GM19324 (cell line): ENCODE data around the gene CACNA1I.

Experiments used
- ATAC-seq: cut with Tn5 transposase; IDR thresholded peaks from one replicate; pipeline ENCODE4 v1.9.1; 2021; ENCODE audit warnings: mild to moderate bottlenecking, moderate library complexity; ENCODE audit not compliant: unreplicated experiment, low FRiP score

CACNA1I gene

GRCh38 chr22:39646398-39647063, 76.0 kb downstream of the CACNA1I start:
- no peak for ATAC-seq

DNA sequence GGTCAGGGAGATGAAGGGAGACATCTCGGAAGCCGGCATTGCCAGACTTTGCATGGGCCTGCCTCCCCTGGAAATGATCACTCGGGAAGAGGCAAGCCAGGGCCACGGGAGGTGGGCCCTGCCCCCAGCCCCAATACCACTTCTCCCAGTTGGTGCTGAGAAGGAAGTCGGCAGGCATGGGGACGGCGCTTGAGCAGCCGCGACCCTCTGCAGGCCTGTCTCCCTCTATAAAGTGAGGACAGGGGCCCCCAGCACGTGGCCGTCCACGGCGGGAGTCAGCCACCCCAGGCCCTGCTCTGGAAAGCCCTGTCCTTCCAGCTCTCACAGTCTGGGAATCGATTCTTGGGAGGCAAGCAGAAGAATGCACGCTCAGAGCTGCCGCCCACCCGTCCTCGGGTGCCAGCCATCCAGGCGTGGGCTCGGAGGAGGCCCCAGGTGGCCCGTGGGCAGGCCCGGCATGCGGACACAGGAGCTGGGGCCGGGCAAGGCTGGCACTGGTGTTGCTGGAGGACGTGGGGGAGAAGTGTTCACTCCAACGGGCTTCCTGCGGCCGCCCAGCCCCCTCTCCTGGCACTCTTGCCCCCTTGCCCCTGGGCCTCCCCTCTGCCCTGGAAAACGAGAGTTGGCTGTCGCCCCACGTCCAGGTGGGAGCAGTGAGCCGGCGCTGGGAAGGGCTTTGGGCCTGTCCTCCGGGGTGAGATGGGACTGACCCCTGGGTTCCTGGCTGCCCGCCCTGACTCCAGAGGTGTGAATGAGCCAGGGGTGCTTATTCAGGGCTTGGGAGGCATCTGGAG, 77.5 kb downstream of the CACNA1I start:
- no peak for ATAC-seq

DNA sequence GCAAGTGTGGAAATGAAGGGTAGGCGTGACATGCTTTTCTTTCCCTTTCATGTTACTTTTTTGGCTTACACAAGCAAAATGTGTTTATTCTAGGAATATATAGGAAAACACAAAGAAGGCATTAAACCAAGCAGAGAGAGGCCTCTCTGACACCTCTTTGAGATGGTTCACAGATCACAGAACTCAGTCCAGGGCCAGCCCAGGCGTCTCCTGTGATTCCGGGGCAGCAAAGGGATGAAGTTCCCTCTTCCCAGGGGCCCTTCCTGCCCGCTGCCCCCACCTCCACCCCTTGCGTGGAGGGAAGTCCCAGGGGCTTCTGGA, 78.0 kb downstream of the CACNA1I start:
- no peak for ATAC-seq

DNA sequence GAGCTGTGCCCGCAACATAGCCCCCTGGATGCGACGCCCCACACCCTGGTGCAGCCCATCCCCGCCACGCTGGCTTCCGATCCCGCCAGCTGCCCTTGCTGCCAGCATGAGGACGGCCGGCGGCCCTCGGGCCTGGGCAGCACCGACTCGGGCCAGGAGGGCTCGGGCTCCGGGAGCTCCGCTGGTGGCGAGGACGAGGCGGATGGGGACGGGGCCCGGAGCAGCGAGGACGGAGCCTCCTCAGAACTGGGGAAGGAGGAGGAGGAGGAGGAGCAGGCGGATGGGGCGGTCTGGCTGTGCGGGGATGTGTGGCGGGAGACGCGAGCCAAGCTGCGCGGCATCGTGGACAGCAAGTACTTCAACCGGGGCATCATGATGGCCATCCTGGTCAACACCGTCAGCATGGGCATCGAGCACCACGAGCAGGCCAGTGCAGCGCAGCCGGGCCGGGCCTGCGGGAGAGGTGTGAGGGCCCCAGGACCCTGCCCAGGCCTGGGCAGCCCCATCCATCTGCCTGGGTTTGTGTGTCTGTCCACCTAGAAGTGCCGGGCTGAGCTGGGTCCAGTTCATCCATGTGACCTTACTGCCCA, 79.0 kb downstream of the CACNA1I start:
- no peak for ATAC-seq

DNA sequence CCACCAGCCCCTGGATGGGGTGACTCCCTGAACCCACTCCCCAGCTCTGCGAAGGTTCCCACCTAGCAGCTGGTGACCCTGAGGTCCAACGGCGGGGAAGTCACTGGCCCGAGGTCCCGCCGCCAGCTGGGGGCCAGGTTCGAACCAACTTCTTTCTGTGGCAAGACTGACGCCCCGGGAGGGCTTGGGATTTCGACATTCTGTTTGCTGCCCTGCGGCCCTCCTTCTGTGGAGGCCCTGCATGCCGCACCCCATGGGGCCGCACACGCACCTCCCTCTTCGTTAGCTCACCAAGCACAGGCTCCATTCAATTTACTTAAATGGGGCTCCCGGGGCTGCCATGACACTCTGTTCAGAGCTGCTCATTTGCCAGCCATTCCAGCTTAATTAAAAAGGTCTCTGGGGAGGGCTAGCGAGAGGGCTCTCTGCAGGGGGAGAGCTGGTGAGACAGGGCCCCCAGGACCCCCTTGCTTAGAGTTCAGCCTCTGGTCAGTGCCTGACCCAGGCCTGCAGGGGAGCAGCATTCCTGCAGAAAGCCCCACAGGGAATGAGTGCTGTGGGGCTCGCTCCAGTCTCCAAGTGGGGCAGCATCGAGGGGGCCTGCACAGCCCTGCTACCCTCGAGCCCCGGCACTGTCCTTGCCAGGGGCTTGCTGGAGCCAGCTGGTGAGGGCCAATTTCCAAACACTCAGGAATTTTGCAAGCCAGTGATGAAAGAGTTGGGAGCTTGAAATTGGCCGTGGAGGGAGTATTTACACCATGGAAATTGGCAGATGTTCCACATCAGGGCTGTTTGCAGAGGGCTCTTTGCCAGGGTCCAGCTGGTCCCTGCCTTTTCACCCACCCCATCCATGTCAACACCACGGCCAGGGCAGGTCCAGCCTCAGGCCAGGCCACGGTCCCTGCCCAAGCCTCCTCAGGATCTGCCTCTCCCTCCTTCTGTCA, 80.8 kb downstream of the CACNA1I start:
- ATAC-seq, result no peak

DNA sequence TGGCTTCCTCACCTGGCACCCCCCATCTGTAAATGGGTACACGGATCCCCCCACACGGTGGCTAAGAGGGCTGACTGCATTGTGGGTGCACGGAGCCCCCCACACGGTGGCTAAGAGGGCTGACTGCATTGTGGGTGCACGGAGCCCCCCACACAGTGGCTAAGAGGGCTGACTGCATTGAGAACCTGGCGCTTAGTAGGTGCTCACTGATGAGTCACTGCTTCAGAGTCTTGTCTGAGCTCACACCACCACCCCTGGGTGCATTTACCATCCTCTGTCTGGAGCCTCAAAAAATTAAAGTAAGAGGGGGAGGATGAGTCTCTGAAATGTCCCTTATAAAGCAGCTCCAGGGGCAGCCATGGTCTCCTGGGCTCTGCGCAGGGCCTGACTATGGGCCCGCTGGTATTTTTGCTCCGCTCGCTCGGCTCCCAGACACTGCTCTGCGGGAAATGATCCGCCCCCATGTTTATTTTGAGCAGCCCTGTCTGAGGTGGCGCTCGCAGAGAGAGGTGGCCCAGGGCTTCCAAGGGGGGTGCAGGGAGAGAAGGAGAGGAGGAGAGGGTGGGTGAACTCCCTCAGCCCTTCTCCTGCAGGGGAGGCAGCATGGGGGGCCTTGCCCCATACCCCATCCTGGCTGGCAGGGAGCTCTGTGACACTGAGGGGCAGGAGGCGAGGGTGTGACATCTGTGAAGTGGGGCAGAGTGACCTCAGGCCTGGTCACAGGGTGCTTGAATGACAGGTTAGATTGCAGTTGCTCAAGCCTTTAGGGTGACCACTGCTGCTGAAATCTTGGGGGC, 82.6 kb downstream of the CACNA1I start:
- ATAC-seq, result no peak

DNA sequence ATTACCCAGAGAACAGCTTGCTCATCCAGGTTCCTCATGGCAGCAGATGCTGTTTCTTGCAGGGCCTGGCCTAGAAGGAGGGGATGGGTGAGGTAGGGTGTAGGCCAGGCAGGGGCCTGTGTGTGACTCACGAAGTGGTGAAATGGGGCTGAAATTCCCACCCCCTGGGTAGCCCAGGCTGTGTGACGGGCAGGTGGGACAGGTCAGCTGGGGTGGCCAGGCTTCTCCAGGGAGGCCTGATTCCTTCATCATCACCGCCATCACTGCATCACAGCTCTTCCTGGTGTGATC, 83.2 kb downstream of the CACNA1I start:
- ATAC-seq, result no peak

GRCh38 chr22:39654131-39654926, 83.8 kb downstream of the CACNA1I start:
- no peak for ATAC-seq

GRCh38 chr22:39655004-39655579, 84.5 kb downstream of the CACNA1I start:
- no peak for ATAC-seq

GRCh38 chr22:39655831-39656230, 85.3 kb downstream of the CACNA1I start:
- ATAC-seq, result no peak

GRCh38 chr22:39656495-39657490, 86.2 kb downstream of the CACNA1I start:
- no peak for ATAC-seq

GRCh38 chr22:39658367-39658766, 87.8 kb downstream of the CACNA1I start:
- no peak for ATAC-seq

- no peak for ATAC-seq
These were observed 88.4 kb downstream of the CACNA1I start for GRCh38 chr22:39658806-39659463.

DNA sequence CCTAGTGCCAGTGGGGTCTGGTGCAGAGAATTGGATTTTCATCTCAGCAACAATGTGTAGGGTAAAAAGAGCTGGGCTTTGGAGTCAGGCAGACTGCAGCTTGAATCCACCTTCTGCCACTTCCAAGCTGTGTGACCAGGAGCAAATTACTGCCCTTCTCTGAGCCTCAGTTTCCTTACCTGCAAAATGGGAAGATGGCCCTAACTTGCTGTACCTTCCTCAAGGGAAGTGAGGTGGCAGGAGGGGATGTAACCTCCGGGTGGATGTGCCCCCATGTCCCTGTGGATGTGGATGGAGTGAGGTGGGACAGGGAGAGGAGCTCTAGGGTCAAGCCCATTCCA, 90.9 kb downstream of the CACNA1I start:
- no peak for ATAC-seq

DNA sequence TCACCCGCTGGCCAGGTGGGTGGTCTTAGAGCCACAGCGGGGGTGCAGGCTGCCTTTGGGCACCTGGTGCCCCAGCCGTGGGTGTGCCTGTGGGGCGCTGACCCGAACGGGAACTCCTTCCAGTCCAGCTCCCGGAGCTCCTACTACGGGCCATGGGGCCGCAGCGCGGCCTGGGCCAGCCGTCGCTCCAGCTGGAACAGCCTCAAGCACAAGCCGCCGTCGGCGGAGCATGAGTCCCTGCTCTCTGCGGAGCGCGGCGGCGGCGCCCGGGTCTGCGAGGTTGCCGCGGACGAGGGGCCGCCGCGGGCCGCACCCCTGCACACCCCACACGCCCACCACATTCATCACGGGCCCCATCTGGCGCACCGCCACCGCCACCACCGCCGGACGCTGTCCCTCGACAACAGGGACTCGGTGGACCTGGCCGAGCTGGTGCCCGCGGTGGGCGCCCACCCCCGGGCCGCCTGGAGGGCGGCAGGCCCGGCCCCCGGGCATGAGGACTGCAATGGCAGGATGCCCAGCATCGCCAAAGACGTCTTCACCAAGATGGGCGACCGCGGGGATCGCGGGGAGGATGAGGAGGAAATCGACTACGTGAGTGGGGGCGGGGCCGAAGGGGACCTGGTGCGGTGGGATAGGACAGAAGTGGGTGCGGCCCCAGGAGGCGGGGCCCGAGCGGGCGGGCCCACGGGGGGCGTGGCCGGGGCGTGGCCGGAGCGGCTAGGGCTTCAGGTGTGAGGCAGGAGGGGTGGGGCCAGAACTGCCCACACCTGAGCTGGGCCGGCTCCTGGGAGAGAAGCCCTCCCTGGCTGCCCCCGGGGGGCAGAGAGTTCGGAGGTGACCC, 91.5 kb downstream of the CACNA1I start:
- no peak for ATAC-seq

GRCh38 chr22:39662686-39663052, 92.1 kb downstream of the CACNA1I start:
- no peak for ATAC-seq

- no peak for ATAC-seq
These were observed 93.2 kb downstream of the CACNA1I start for GRCh38 chr22:39663751-39664150.
